K562 (cell line): ENCODE data around the gene CPM. TPM values are rescaled to one million over a fixed set of nuclear protein-coding genes. Genes with fewer than 3 reads are reported as not detected.

ENCODE experiments used
- ATAC-seq: fragments of 200-7000 bp; cut with Tn5 transposase; 3 replicates; pipeline ENCODE4 v1.9.1; 2020; ENCODE audit warnings: moderate library complexity
- BruUV-seq: library from RNA; stranded (reverse); fragments of 400-500 nt; replicated peaks from 2 replicates; lab custom pipeline; 2021; lab: Mats Ljungman, UMichigan
- CTCF ChIA-PET: fragments of 300-600 bp; formaldehyde crosslinking; extraction: SDS; loops from one replicate; lab custom pipeline; 2021; ENCODE audit warnings: low intra/inter-chr PET ratio; lab: Yijun Ruan, JAX
- POLR2A ChIA-PET: fragments of 300-600, 350-650 bp; sonication (Branson Sonifier 250); formaldehyde crosslinking; extraction: SDS; loops from one replicate; lab custom pipeline; 2021; ENCODE audit warnings: antibody characterized with exemption, inconsistent platforms; lab: Yijun Ruan, JAX
- DNase-seq, 4 experiments: peaks; one replicate each; pipeline versions ENCODE4 v3.0.0 to v3.0.0-alpha.2; 2011 to 2018; ENCODE audit warnings: low spot score in 3 of 4, mixed read lengths in 3 of 4; ENCODE audit errors: extremely low read depth in 1 of 4
- FAIRE-seq: peaks from 2 replicates; lab custom pipeline; 2011; peaks lifted over from hg19 to GRCh38; lab: Jason Lieb, UNC
- H2AFZ ChIP-seq: 2 replicates; pipeline ENCODE4 v1.6.0; 2011; ENCODE audit warnings: low read depth, low read length, control low read depth, inconsistent platforms
- H3K27ac ChIP-seq: fragments of 200-600 bp; 3 replicates; pipeline ENCODE4 v1.8.0; 2011; ENCODE audit warnings: low read depth, mild to moderate bottlenecking, control low read depth, inconsistent platforms, low read length, moderate library complexity, mixed read lengths; ENCODE audit errors: extremely low read depth
- H3K27me3 ChIP-seq, 2 experiments: fragments of 300-600 bp in 1 of 2; 2 replicates in 1 of 2; 3 replicates in 1 of 2; pipeline versions ENCODE4 v1.6.0 to v1.8.0; 2011; ENCODE audit warnings: inconsistent platforms in 2 of 2, low read length in 2 of 2, mild to moderate bottlenecking in 1 of 2, mixed read lengths in 1 of 2, moderate library complexity in 1 of 2; ENCODE audit not compliant: control insufficient read depth in 2 of 2, insufficient read depth in 2 of 2
- H3K36me3 ChIP-seq: fragments of 300-600 bp; 3 replicates; pipeline ENCODE4 v1.8.0; 2011; ENCODE audit warnings: mild to moderate bottlenecking, low read length, inconsistent platforms; ENCODE audit not compliant: control insufficient read depth, insufficient read depth
- H3K4me1 ChIP-seq, 2 experiments: fragments of 200-600 bp in 1 of 2; replicated peaks in 1 of 2; 2 replicates in 1 of 2; 3 replicates in 1 of 2; pipeline versions ENCODE4 v1.5.1 to v1.8.0; 2011; ENCODE audit warnings: inconsistent platforms in 2 of 2, low read length in 2 of 2, mild to moderate bottlenecking in 1 of 2, mixed read lengths in 1 of 2, moderate library complexity in 1 of 2; ENCODE audit not compliant: control insufficient read depth in 2 of 2, insufficient read depth in 2 of 2
- H3K4me2 ChIP-seq: 2 replicates; pipeline ENCODE4 v1.6.1; 2011; ENCODE audit warnings: low read length, control low read depth, inconsistent platforms, mixed read lengths; ENCODE audit not compliant: insufficient read depth
- H3K4me3 ChIP-seq: fragments of 200-600 bp; sonication (generic), shearing (Covaris generic); 2 replicates; pipeline ENCODE4 v1.5.1; 2016; ENCODE audit warnings: control low read depth, inconsistent platforms
- H3K79me2 ChIP-seq: fragments of 200-600 bp; 3 replicates; pipeline ENCODE4 v1.8.0; 2011; ENCODE audit warnings: low read length, inconsistent platforms; ENCODE audit not compliant: control insufficient read depth, insufficient read depth
- H3K9ac ChIP-seq, 2 experiments: 2 replicates each; pipeline versions ENCODE4 v1.6.0 to v1.6.1; 2011; ENCODE audit warnings: low read depth in 2 of 2, low read length in 2 of 2, control low read depth in 1 of 2, inconsistent platforms in 1 of 2, mild to moderate bottlenecking in 1 of 2, mixed read lengths in 1 of 2; ENCODE audit not compliant: insufficient read depth in 1 of 2
- H3K9me1 ChIP-seq: one replicate; pipeline ENCODE4 v1.6.0; 2011; ENCODE audit warnings: inconsistent platforms, mild to moderate bottlenecking, low read length, moderate library complexity; ENCODE audit not compliant: control insufficient read depth, insufficient read depth
- H3K9me3 ChIP-seq: replicated peaks from 2 replicates; pipeline ENCODE4 v1.5.1; 2011; ENCODE audit warnings: low read depth, low read length, inconsistent platforms; ENCODE audit not compliant: control insufficient read depth, insufficient read depth
- H4K20me1 ChIP-seq: replicated peaks from 2 replicates; pipeline ENCODE4 v1.6.1; 2011; ENCODE audit warnings: low read length, inconsistent platforms, mixed read lengths; ENCODE audit not compliant: control insufficient read depth, insufficient read depth
- PYGO2 ChIP-seq: fragments of 450-650 bp; IDR thresholded peaks from 2 replicates; pipeline ENCODE4 v1.6.1; 2016; ENCODE audit warnings: mild to moderate bottlenecking, missing genetic modification characterization, moderate library complexity, missing compliant biosample characterization
- RBM25 ChIP-seq: fragments of 200-400 bp; formaldehyde crosslinking; IDR thresholded peaks from 2 replicates; pipeline ENCODE4 v1.6.1; 2018; ENCODE audit warnings: low read length, low read depth, moderate library complexity; ENCODE audit not compliant: severe bottlenecking
- WGBS: fragments of 100-300 bp; shearing (Covaris generic); methylation state at CpG from one replicate; pipeline ENCODE4 v1.1.6; 2016; ENCODE audit warnings: low coverage, mixed read lengths; ENCODE audit not compliant: insufficient coverage; ENCODE audit errors: missing lambda C conversion rate; 5-methylcytosine and 5-hydroxymethylcytosine counted together
- in situ Hi-C: fragments of 300-500 bp; cut with MboI; formaldehyde crosslinking; loops from 4 replicates; pipeline ENCODE4 v1.15.0; 2018; ENCODE audit warnings: inconsistent platforms, mixed read lengths
- intact Hi-C: fragments of 100-400 bp; cut with micrococcal nuclease; formaldehyde crosslinking; loops from 2 replicates; pipeline ENCODE4 v1.14.2; 2022
- polyA plus RNA-seq, 8 experiments: library from polyadenylated mRNA; depleted of rRNA in 4 of 8; stranded (reverse) in 5 of 8; unstranded in 3 of 8; fragments of >200 nt; fragmentation: Nextera tagmentation in 2 of 8; fragmentation: Illumina TruSeq in 1 of 8; extraction: Ambion mirVana in 2 of 8; extraction: Trizol in 1 of 8; gene quantifications; 2 replicates each; pipeline versions ENCODE4 v1.2.1 to v1.2.3, GENCODE V29; 2011 to 2014; ENCODE audit warnings: inconsistent platforms in 1 of 8, missing spikeins in 1 of 8
- total RNA-seq, 7 experiments: library from RNA; depleted of rRNA in 6 of 7; stranded (reverse); fragments of >200 nt in 6 of 7; fragmentation: Illumina TruSeq in 2 of 7; extraction: Trizol in 2 of 7; gene quantifications; 2 replicates each; pipeline versions ENCODE4 v1.2.1 to v1.2.3, GENCODE V29; 2011 to 2021; ENCODE audit warnings: low replicate concordance in 1 of 7
- TF ChIP-seq, protein P1 (sequence below): fragments of 450-650 bp; formaldehyde crosslinking; IDR thresholded peaks from 2 replicates; pipeline ENCODE4 v1.4.0; 2020; ENCODE audit warnings: mild to moderate bottlenecking, moderate library complexity

CPM gene
- total and polyA plus RNA-seq, 9 of the 15 experiments (the other 6 are each of a cell fraction or from before 2014, with no cell fraction given): 0.31 TPM; not detected in 8

DNA sequence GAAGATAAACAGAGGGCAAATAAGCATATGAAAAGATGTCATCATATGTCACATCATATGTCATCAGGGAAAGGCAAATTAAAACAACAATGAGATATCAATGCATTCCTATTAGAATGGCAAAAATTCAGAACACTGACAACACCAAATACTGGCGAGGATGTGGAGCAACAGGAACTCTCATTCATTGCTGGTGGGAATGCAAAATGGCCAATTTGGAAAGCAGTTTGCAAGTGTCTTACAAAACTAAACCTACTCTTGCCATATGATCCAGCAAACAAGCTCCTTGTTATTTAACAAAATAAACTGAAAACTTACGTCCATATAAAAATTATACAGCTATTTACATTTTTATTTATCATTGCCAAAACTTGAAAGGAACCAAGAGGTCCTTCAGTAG lies 32.7 kb downstream of the CPM start:
- DNase-seq (no peak), FAIRE-seq (no peak), ATAC-seq (no peak)
- no peak overlapping the region for H3K4me3 ChIP-seq
- no TSS peak for BruUV-seq
- in situ Hi-C loops (no loop called here), intact Hi-C loops (no loop called here)
- H3K9me3 ChIP-seq: no peaks in the 10 kb centered on the region
- no peaks in the 10 kb centered on the region for H3K79me2 ChIP-seq
- 0% methylated on average over 2 of the region's 2 CpGs for WGBS
- CTCF ChIA-PET: no interaction called here
- peaks cover 8 to 14% of the 10 kb centered on the region in 2 experiments; a peak in 4 of 5 replicates for H3K27me3 ChIP-seq
- no peak overlapping the region for H3K9ac ChIP-seq
- no peaks in the 10 kb centered on the region; the same call in 1 of the 2 replicates for H4K20me1 ChIP-seq
- POLR2A ChIA-PET: interaction anchor here (1.2 kb wide), 1 partner anchor 9 kb away, joined by 3 read pairs; no protein-coding TSS in a partner anchor
- H2AFZ ChIP-seq: no peak overlapping the region
- H3K4me2 ChIP-seq: no peak overlapping the region
- H3K9me1 ChIP-seq: no peaks in the 10 kb centered on the region
- H3K27ac ChIP-seq: no peak overlapping the region
- H3K36me3 ChIP-seq: no peaks in the 10 kb centered on the region
- no peaks in the 10 kb centered on the region; a peak in 1 of 5 replicates for H3K4me1 ChIP-seq
- TF ChIP-seq, protein P1, sequence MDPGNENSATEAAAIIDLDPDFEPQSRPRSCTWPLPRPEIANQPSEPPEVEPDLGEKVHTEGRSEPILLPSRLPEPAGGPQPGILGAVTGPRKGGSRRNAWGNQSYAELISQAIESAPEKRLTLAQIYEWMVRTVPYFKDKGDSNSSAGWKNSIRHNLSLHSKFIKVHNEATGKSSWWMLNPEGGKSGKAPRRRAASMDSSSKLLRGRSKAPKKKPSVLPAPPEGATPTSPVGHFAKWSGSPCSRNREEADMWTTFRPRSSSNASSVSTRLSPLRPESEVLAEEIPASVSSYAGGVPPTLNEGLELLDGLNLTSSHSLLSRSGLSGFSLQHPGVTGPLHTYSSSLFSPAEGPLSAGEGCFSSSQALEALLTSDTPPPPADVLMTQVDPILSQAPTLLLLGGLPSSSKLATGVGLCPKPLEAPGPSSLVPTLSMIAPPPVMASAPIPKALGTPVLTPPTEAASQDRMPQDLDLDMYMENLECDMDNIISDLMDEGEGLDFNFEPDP (CRISPR knock-in tag): no peak
- TF ChIP-seq RBM25 (peak; percentile 7), PYGO2 (tag) (no peak)
